Airway epithelial cell (primary cell): ENCODE data around the gene DCTD. TPM values are rescaled to one million over a fixed set of nuclear protein-coding genes. Genes with fewer than 3 reads are reported as not detected.

Experiments
- total RNA-seq: library from RNA; depleted of rRNA; stranded (reverse); fragments of >200 nt; gene quantifications from 2 replicates; pipeline ENCODE4 v1.2.3, GENCODE V29; 2015

The DCTD gene
- 66.8 and 72.2 TPM in 2 replicates for total RNA-seq

GRCh38 chr4:182917182-182918043 is at the start of gene DCTD:
Gene DCTD (minus strand): TSS chr4:182917386. CDS start chr4:182915568, 1,818 bp downstream.

Other genes starting within 250 kb of the DCTD start
- gene WWC2, start 181.9 kb upstream of the DCTD start, total RNA-seq: 10.6 and 11.8 TPM in 2 replicates